GM19397 (cell line): ENCODE results near the gene UQCRC1.

ENCODE experiments used
- ATAC-seq: cut with Tn5 transposase; IDR thresholded peaks from one replicate; pipeline ENCODE4 v1.9.1; 2021; ENCODE audit warnings: mild to moderate bottlenecking, moderate library complexity; ENCODE audit not compliant: unreplicated experiment

UQCRC1 gene

GRCh38 chr3:48575366-48575765, 34.1 kb downstream of the UQCRC1 start:
- ATAC-seq: no peak

GRCh38 chr3:48573973-48574585, 35.4 kb downstream of the UQCRC1 start:
- no peak for ATAC-seq

- no peak for ATAC-seq
Observed at GRCh38 chr3:48572517-48572916, 36.9 kb downstream of the UQCRC1 start.

- no peak for ATAC-seq
Observed at GRCh38 chr3:48571938-48572337, 37.5 kb downstream of the UQCRC1 start.

GRCh38 chr3:48569808-48570450, 39.5 kb downstream of the UQCRC1 start:
- no peak for ATAC-seq

GRCh38 chr3:48569400-48569799, 40.0 kb downstream of the UQCRC1 start:
- no peak for ATAC-seq

GRCh38 chr3:48568476-48568875, 41.0 kb downstream of the UQCRC1 start:
- no peak for ATAC-seq

- no peak for ATAC-seq
Observed at GRCh38 chr3:48567500-48567899, 41.9 kb downstream of the UQCRC1 start.

GRCh38 chr3:48567090-48567489, 42.4 kb downstream of the UQCRC1 start:
- ATAC-seq: no peak

GRCh38 chr3:48566401-48566760, 43.1 kb downstream of the UQCRC1 start:
- ATAC-seq: no peak

- no peak for ATAC-seq
Observed at GRCh38 chr3:48565591-48566400, 43.6 kb downstream of the UQCRC1 start.

- ATAC-seq: no peak
Observed at GRCh38 chr3:48565186-48565585, 44.3 kb downstream of the UQCRC1 start.

- ATAC-seq: no peak
Observed at GRCh38 chr3:48564667-48565066, 44.8 kb downstream of the UQCRC1 start.

GRCh38 chr3:48564022-48564421, 45.4 kb downstream of the UQCRC1 start:
- ATAC-seq: no peak

- no peak for ATAC-seq
Observed at GRCh38 chr3:48563382-48563918, 46.0 kb downstream of the UQCRC1 start, which contains the start of gene UCN2. Gene UCN2, minus strand, starts transcription at chr3:48563781. Its CDS starts 657 bp downstream, at chr3:48563124.

GRCh38 chr3:48562367-48563095, 46.9 kb downstream of the UQCRC1 start:
- no peak for ATAC-seq

- ATAC-seq: no peak
Observed at GRCh38 chr3:48561045-48561736, 48.3 kb downstream of the UQCRC1 start.

GRCh38 chr3:48560648-48561018, 48.8 kb downstream of the UQCRC1 start:
- no peak for ATAC-seq

- ATAC-seq: no peak
Observed at GRCh38 chr3:48558493-48559134, 50.8 kb downstream of the UQCRC1 start.
